Astrocyte (in vitro differentiated cells and primary cell): ENCODE measurements around the gene PILRA.

Source experiments
- EZH2 ChIP-seq: IDR thresholded peaks from 2 replicates; pipeline ENCODE4 v1.6.1; 2012; ENCODE audit warnings: mild to moderate bottlenecking, low read length, inconsistent platforms; ENCODE audit not compliant: insufficient read depth
- TF ChIP-seq, protein P1 (sequence below): IDR thresholded peaks from 2 replicates; pipeline ENCODE4 v1.5.1; 2011; ENCODE audit warnings: low read depth, mild to moderate bottlenecking, inconsistent platforms, low read length, moderate library complexity; ENCODE audit not compliant: insufficient read depth

DNA sequence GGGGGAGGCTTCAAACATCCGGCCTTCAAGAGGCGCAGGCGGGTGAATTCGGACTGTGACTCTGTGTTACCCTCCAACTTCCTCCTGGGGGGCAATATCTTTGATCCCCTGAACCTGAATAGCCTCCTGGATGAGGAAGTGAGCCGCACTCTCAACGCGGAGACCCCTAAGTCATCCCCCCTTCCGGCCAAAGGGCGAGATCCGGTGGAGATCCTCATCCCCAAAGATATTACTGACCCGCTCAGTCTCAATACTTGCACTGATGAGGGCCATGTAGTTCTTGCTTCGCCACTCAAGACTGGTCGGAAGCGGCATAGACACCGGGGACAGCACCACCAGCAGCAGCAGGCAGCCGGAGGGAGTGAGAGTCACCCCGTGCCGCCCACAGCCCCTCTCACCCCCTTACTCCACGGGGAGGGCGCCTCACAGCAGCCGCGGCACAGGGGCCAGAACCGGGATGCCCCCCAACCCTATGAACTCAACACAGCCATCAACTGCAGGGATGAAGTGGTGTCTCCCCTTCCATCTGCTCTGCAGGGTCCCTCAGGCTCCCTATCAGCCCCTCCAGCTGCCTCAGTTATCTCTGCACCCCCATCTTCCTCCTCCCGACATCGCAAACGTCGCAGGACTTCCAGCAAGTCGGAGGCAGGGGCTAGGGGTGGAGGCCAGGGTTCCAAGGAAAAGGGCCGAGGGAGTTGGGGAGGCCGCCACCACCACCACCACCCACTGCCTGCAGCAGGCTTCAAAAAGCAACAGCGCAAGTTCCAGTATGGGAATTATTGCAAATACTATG, 57.4 kb downstream of the PILRA start:
- TF ChIP-seq, protein P1, sequence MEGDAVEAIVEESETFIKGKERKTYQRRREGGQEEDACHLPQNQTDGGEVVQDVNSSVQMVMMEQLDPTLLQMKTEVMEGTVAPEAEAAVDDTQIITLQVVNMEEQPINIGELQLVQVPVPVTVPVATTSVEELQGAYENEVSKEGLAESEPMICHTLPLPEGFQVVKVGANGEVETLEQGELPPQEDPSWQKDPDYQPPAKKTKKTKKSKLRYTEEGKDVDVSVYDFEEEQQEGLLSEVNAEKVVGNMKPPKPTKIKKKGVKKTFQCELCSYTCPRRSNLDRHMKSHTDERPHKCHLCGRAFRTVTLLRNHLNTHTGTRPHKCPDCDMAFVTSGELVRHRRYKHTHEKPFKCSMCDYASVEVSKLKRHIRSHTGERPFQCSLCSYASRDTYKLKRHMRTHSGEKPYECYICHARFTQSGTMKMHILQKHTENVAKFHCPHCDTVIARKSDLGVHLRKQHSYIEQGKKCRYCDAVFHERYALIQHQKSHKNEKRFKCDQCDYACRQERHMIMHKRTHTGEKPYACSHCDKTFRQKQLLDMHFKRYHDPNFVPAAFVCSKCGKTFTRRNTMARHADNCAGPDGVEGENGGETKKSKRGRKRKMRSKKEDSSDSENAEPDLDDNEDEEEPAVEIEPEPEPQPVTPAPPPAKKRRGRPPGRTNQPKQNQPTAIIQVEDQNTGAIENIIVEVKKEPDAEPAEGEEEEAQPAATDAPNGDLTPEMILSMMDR, result no peak
- no peak for TF ChIP-seq EZH2
